ENCODE measurements around the gene CPHXL. TPM values are rescaled to one million over a fixed set of nuclear protein-coding genes. Genes with fewer than 3 reads are reported as not detected.

CPHXL gene
- total and polyA plus RNA-seq, 9 donors = not detected

DNA sequence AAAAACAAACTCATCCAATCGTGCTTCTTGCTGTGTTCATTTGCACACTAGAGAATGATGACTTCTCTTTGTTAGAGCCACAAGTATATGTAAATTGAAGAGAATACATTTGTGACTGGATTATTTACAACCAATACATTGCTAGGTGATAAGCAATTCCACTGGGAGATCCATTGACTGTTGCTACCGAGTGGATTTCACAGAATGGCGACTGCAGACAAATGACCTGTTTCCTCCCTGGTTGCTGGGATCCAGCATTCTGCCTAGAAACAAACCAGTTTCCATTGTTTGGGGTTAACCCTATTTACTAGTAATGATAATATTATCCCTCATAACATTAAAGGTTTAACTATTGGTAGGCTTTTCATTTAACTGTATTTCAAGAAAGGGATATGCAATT is 36.9 kb upstream of the CPHXL start:
- Histone ChIP-seq H3K9me3 (no peaks in the 10 kb centered on the region), H3K27me3 (no peaks in the 10 kb centered on the region), H3K4me1 (ENCODE audit: insufficient read depth) (no peaks in the 10 kb centered on the region), H3K27ac (no peak overlapping the region), H3K36me3 (no peaks in the 10 kb centered on the region), H3K4me3 (no peak overlapping the region)
- DNase-seq = no peak
- TF ChIP-seq, protein P1, sequence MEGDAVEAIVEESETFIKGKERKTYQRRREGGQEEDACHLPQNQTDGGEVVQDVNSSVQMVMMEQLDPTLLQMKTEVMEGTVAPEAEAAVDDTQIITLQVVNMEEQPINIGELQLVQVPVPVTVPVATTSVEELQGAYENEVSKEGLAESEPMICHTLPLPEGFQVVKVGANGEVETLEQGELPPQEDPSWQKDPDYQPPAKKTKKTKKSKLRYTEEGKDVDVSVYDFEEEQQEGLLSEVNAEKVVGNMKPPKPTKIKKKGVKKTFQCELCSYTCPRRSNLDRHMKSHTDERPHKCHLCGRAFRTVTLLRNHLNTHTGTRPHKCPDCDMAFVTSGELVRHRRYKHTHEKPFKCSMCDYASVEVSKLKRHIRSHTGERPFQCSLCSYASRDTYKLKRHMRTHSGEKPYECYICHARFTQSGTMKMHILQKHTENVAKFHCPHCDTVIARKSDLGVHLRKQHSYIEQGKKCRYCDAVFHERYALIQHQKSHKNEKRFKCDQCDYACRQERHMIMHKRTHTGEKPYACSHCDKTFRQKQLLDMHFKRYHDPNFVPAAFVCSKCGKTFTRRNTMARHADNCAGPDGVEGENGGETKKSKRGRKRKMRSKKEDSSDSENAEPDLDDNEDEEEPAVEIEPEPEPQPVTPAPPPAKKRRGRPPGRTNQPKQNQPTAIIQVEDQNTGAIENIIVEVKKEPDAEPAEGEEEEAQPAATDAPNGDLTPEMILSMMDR (IDR thresholded peaks at IDR 0.05) = no peak
- TF ChIP-seq POLR2A (IDR thresholded peaks at IDR 0.05) (no peak), EP300 (IDR thresholded peaks at IDR 0.05) (no peak)
- intact Hi-C loops (cut with DNase I) = loop anchor here (5.0 to 10.0 kb wide), 3 partner anchors 288 to 568 kb away; no protein-coding TSS in a partner anchor
- WGBS, 3 donors = 54 to 68% (median 59%) methylated on average over 3 of the region's 3 CpGs

- TF ChIP-seq POLR2A (IDR thresholded peaks at IDR 0.05) (no peak), EP300 (IDR thresholded peaks at IDR 0.05) (no peak)
- TF ChIP-seq, protein P1 (IDR thresholded peaks at IDR 0.05) = no peak
- Histone ChIP-seq H3K4me1 (ENCODE audit: insufficient read depth) (no peaks in the 10 kb centered on the region), H3K36me3 (no peaks in the 10 kb centered on the region), H3K4me3 (no peak overlapping the region), H3K27ac (no peak overlapping the region), H3K9me3 (no peaks in the 10 kb centered on the region), H3K27me3 (no peaks in the 10 kb centered on the region)
- 61 to 75% (median 64%) methylated on average over 2 of the region's 2 CpGs for WGBS, 3 donors
- intact Hi-C loops (cut with DNase I) = loop anchor here (5.0 to 10.0 kb wide), 3 partner anchors 288 to 568 kb away; no protein-coding TSS in a partner anchor
- no peak for DNase-seq
These were observed 36.5 kb upstream of the CPHXL start for GRCh38 chr16:75762746-75763145.

- Histone ChIP-seq H3K4me1 (ENCODE audit: insufficient read depth) (no peaks in the 10 kb centered on the region), H3K27ac (no peak overlapping the region), H3K27me3 (no peaks in the 10 kb centered on the region), H3K4me3 (no peak overlapping the region), H3K9me3 (no peaks in the 10 kb centered on the region), H3K36me3 (no peaks in the 10 kb centered on the region)
- intact Hi-C loops (cut with DNase I) = loop anchor here (5.0 to 10.0 kb wide), 3 partner anchors 286 to 566 kb away; no protein-coding TSS in a partner anchor
- TF ChIP-seq POLR2A (IDR thresholded peaks at IDR 0.05) (no peak), EP300 (IDR thresholded peaks at IDR 0.05) (no peak)
- TF ChIP-seq, protein P1 (IDR thresholded peaks at IDR 0.05) = no peak
- no peak for DNase-seq
- 69 to 77% (median 76%) methylated on average over 7 of the region's 7 CpGs for WGBS, 3 donors
These were observed 34.8 kb upstream of the CPHXL start for GRCh38 chr16:75761108-75761507.

- WGBS, 3 donors = 39 to 41% (median 41%) methylated on average over 2 of the region's 2 CpGs
- no peak overlapping the region for H3K4me3 ChIP-seq
- DNase-seq = no peak
- H3K36me3 ChIP-seq = no peaks in the 10 kb centered on the region
- no peaks in the 10 kb centered on the region for H3K4me1 ChIP-seq (ENCODE audit: insufficient read depth)
- H3K9me3 ChIP-seq = no peaks in the 10 kb centered on the region
- intact Hi-C loops (cut with DNase I) = loop anchor here (5.0 to 10.0 kb wide), 3 partner anchors 285 to 565 kb away; no protein-coding TSS in a partner anchor
- no peaks in the 10 kb centered on the region for H3K27me3 ChIP-seq
- TF ChIP-seq, protein P1 (IDR thresholded peaks at IDR 0.05) = no peak
- TF ChIP-seq EP300 (IDR thresholded peaks at IDR 0.05) = no peak
- no peak for TF ChIP-seq POLR2A (IDR thresholded peaks at IDR 0.05)
- no peak overlapping the region for H3K27ac ChIP-seq
These were observed 33.8 kb upstream of the CPHXL start for GRCh38 chr16:75760018-75760519.
